Left ventricle myocardium inferior (tissue), 1 donor: Measurements from ENCODE around the gene PGD. TPM values are rescaled to one million over a fixed set of nuclear protein-coding genes. Genes with fewer than 3 reads are reported as not detected.

Experiments
- DNase-seq: peaks from one replicate; pipeline ENCODE4 v3.0.0-alpha.2; 2020
- H3K27ac ChIP-seq: fragments of 200-600 bp; replicated peaks from 2 replicates; pipeline ENCODE4 v1.8.0; 2021
- H3K27me3 ChIP-seq: fragments of 200-600 bp; 2 replicates; pipeline ENCODE4 v1.8.0; 2021; ENCODE audit warnings: low read depth
- H3K36me3 ChIP-seq: fragments of 200-600 bp; 2 replicates; pipeline ENCODE4 v1.8.0; 2021
- H3K4me1 ChIP-seq: fragments of 200-600 bp; 2 replicates; pipeline ENCODE4 v1.8.0; 2021
- H3K4me3 ChIP-seq: fragments of 200-600 bp; 2 replicates; pipeline ENCODE4 v1.8.0; 2021; ENCODE audit warnings: mild to moderate bottlenecking, moderate library complexity
- H3K9me3 ChIP-seq: fragments of 200-600 bp; replicated peaks from 2 replicates; pipeline ENCODE4 v1.8.0; 2021
- intact Hi-C: fragments of 100-400 bp; cut with micrococcal nuclease; formaldehyde crosslinking; loops from one replicate; pipeline ENCODE4 v1.11.0; 2022
- total RNA-seq: library from RNA; stranded (reverse); fragmentation: NEBNext Ultra II Directional; extraction: Animal tissue kit (Norgen Biotek cat#: 25700); gene quantifications from one replicate; pipeline ENCODE4 v1.2.1, GENCODE V29; 2021
- TF ChIP-seq, protein P1 (sequence below): fragments of 200-600 bp; IDR thresholded peaks from 2 replicates; pipeline ENCODE4 v1.8.0; 2021; ENCODE audit warnings: antibody characterized with exemption, mild to moderate bottlenecking, borderline replicate concordance
- donor health status: DM: no; HTN: yes; CAD: no; lungs with severe emphysema.

Gene PGD
- total RNA-seq, 1 donor from 2014 or later: 34.2 TPM

- Histone ChIP-seq H3K4me3 (no peak overlapping the region), H3K27me3 (no peaks in the 10 kb centered on the region), H3K36me3 (peaks cover 22% of the 10 kb centered on the region), H3K4me1 (peaks cover 10% of the 10 kb centered on the region), H3K27ac (no peak overlapping the region), H3K9me3 (no peaks in the 10 kb centered on the region)
- no peak for DNase-seq
- TF ChIP-seq, protein P1, sequence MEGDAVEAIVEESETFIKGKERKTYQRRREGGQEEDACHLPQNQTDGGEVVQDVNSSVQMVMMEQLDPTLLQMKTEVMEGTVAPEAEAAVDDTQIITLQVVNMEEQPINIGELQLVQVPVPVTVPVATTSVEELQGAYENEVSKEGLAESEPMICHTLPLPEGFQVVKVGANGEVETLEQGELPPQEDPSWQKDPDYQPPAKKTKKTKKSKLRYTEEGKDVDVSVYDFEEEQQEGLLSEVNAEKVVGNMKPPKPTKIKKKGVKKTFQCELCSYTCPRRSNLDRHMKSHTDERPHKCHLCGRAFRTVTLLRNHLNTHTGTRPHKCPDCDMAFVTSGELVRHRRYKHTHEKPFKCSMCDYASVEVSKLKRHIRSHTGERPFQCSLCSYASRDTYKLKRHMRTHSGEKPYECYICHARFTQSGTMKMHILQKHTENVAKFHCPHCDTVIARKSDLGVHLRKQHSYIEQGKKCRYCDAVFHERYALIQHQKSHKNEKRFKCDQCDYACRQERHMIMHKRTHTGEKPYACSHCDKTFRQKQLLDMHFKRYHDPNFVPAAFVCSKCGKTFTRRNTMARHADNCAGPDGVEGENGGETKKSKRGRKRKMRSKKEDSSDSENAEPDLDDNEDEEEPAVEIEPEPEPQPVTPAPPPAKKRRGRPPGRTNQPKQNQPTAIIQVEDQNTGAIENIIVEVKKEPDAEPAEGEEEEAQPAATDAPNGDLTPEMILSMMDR: no peak
- intact Hi-C loops: loop anchor here (5.0 kb wide), 1 partner anchor 48 kb away; no protein-coding TSS in a partner anchor
Observed at GRCh38 chr1:10379676-10380075, 19.2 kb upstream of the PGD start.

GRCh38 chr1:10380594-10381275 lies 18.1 kb upstream of the PGD start:
- H3K36me3 ChIP-seq: peaks cover 13% of the 10 kb centered on the region
- no peak overlapping the region for H3K27ac ChIP-seq
- intact Hi-C loops: no loop called here
- no peak for DNase-seq
- TF ChIP-seq, protein P1: no peak
- no peaks in the 10 kb centered on the region for H3K27me3 ChIP-seq
- no peak overlapping the region for H3K4me3 ChIP-seq
- H3K4me1 ChIP-seq: peaks cover 10% of the 10 kb centered on the region
- H3K9me3 ChIP-seq: no peaks in the 10 kb centered on the region

DNA sequence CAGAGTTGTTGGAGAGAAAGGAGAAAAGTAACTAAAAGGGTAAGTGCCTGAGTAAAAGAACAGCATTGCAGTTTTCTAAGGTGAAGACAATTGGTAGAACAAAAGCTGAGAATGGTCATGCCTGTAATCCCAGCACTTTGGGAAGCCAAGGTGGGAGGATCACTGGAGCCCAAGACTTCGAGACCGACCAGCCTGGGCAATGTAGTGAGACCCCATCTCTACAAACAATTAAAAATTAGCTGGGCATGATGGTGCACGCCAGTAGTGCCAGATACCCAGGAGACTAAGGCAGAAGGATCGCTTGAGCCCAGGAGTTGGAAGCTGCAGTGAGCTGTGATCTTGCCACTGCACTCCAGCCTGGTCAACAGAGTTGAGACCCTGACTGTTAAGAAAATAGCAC lies 15.2 kb upstream of the PGD start:
- intact Hi-C loops: no loop called here
- H3K4me1 ChIP-seq: peaks cover 17% of the 10 kb centered on the region
- H3K36me3 ChIP-seq: peaks cover 6% of the 10 kb centered on the region
- TF ChIP-seq, protein P1: no peak
- H3K27me3 ChIP-seq: no peaks in the 10 kb centered on the region
- no peak overlapping the region for H3K27ac ChIP-seq
- no peaks in the 10 kb centered on the region for H3K9me3 ChIP-seq
- no peak for DNase-seq
- no peak overlapping the region for H3K4me3 ChIP-seq

DNA sequence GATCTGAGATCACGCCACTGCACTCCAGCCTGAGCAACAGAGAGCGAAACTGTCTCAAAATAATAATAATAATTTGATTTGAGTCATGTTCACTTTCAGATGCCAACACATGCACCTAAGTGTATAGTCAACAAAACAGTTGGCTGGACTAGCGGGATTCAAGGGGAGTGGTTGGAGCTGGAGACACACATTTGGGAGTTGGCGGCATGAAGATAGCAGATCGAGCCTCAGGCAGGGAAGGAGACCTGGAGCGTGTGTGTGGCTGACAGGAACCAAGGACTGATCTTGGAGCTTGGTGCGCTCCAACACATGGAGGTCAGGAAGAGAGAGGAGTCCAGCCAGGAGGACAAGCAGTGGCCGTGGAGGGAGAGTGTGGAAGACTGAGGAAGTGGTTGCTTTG lies 14.6 kb upstream of the PGD start:
- H3K27me3 ChIP-seq: no peaks in the 10 kb centered on the region
- H3K36me3 ChIP-seq: peaks cover 2% of the 10 kb centered on the region
- no peak for DNase-seq
- peaks cover 20% of the 10 kb centered on the region for H3K4me1 ChIP-seq
- intact Hi-C loops: no loop called here
- H3K9me3 ChIP-seq: no peaks in the 10 kb centered on the region
- no peak overlapping the region for H3K4me3 ChIP-seq
- TF ChIP-seq, protein P1: no peak
- no peak overlapping the region for H3K27ac ChIP-seq

DNA sequence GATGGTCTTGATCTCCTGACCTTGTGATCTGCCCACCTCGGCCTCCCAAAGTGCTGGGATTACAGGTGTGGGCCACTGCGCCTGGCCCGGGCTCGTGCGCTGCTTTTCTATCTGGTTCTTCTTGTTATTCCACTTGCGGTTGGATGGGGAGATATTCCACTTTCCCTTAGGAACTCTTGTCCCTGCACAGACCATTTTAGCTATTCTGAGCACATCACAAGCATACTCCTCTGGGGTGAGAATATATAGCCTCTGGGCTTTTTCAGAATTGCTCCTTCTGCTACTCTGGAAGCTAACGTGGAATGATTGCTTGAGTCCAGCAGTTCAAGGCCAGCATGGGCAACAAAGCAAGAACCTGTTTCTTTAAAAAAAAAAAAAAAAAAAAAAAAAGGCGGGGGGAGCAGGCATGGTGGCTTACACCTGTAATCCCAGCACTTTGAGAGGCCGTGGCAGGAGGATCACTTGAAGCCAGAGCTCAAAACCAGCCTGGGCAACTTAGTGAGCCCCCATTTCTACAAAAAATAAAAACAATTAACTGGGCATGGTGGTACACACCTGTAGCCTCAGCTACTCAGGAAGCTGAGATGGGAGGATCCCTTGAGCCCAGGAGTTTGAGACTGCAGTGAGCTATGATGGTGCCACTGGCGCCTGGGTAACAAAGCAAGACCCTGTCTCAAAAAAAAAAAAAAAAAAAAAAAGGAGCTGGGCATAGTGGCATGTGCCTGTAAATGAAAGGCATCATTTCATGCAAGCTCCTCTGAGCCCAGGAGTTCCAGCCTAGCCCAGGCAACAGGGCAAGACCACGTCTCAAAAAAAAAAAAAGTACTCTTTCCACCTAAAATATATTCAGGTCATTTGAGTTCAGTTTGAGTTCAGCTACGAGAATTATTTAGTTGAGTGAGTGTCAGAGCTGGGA lies 11.8 kb upstream of the PGD start:
- TF ChIP-seq, protein P1: no peak
- Histone ChIP-seq H3K27me3 (no peaks in the 10 kb centered on the region), H3K4me3 (no peak overlapping the region)

More for the DNA sequence above, 11.8 kb upstream of the PGD start:
- H3K27ac ChIP-seq: peak overlapping the region; percentile 70
- H3K36me3 ChIP-seq: no peaks in the 10 kb centered on the region
- peaks cover 20% of the 10 kb centered on the region for H3K4me1 ChIP-seq
- H3K9me3 ChIP-seq: no peaks in the 10 kb centered on the region
- intact Hi-C loops: no loop called here
- no peak for DNase-seq
